Effector memory CD4-positive, alpha-beta T cell (primary cell): ENCODE results near the gene DAPK1.

Experiments used
- DNase-seq, 3 donors: peaks; one replicate each; pipeline ENCODE4 v3.0.0-alpha.2; 2020
- H3K27ac ChIP-seq: 2 replicates; pipeline ENCODE4 v1.7.0; 2013; ENCODE audit warnings: mild to moderate bottlenecking, low read length, moderate library complexity; ENCODE audit not compliant: insufficient read depth, poor library complexity, severe bottlenecking
- H3K27me3 ChIP-seq: replicated peaks from 2 replicates; pipeline ENCODE4 v1.7.0; 2013; ENCODE audit warnings: mild to moderate bottlenecking, low read length; ENCODE audit not compliant: insufficient read depth, control insufficient read depth, poor library complexity, severe bottlenecking
- H3K36me3 ChIP-seq: 2 replicates; pipeline ENCODE4 v1.7.0; 2013; ENCODE audit warnings: mild to moderate bottlenecking, low read length, moderate library complexity; ENCODE audit not compliant: control insufficient read depth, insufficient read depth
- H3K4me1 ChIP-seq: 2 replicates; pipeline ENCODE4 v1.7.0; 2013; ENCODE audit warnings: low read length, mild to moderate bottlenecking; ENCODE audit not compliant: control insufficient read depth, insufficient read depth, poor library complexity, severe bottlenecking
- H3K4me3 ChIP-seq: 2 replicates; pipeline ENCODE4 v1.7.0; 2013; ENCODE audit warnings: low read length, low read depth, mild to moderate bottlenecking; ENCODE audit not compliant: insufficient read depth, poor library complexity, severe bottlenecking
- H3K9me3 ChIP-seq: 2 replicates; pipeline ENCODE4 v1.7.0; 2013; ENCODE audit warnings: mild to moderate bottlenecking, low read length, moderate library complexity; ENCODE audit not compliant: control insufficient read depth

The DAPK1 gene

DNA sequence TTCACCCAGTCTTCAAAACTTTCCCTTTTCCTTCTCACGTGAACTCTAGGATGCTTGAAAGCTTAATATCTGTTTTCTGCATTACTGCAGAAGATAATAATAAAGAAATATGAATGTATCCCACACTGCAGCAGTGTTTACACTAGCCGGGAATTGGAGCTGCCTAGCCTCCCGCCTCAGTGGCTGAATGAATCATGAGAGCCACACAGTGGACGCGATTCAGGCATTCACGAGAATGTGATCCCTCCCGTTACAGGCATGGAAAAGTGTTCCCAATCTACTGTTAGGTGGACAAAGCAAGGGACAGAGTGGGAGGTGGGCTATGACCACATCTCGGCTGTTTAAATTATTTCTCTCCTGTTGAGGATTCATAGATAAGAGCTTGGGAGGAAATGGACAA is 158.8 kb downstream of the DAPK1 start:
- no peaks in the 10 kb centered on the region for H3K36me3 ChIP-seq
- no peaks in the 10 kb centered on the region for H3K9me3 ChIP-seq
- DNase-seq, result no peak
- H3K4me1 ChIP-seq, result no peaks in the 10 kb centered on the region
- no peak overlapping the region for H3K27ac ChIP-seq
- no peak overlapping the region for H3K4me3 ChIP-seq
- no peaks in the 10 kb centered on the region for H3K27me3 ChIP-seq

- DNase-seq, result no peak
- no peaks in the 10 kb centered on the region for H3K36me3 ChIP-seq
- no peaks in the 10 kb centered on the region for H3K4me1 ChIP-seq
- no peak overlapping the region for H3K27ac ChIP-seq
- H3K9me3 ChIP-seq, result no peaks in the 10 kb centered on the region
- no peaks in the 10 kb centered on the region for H3K27me3 ChIP-seq
- H3K4me3 ChIP-seq, result no peak overlapping the region
These were observed 159.5 kb downstream of the DAPK1 start for GRCh38 chr9:87657190-87657589.

DNA sequence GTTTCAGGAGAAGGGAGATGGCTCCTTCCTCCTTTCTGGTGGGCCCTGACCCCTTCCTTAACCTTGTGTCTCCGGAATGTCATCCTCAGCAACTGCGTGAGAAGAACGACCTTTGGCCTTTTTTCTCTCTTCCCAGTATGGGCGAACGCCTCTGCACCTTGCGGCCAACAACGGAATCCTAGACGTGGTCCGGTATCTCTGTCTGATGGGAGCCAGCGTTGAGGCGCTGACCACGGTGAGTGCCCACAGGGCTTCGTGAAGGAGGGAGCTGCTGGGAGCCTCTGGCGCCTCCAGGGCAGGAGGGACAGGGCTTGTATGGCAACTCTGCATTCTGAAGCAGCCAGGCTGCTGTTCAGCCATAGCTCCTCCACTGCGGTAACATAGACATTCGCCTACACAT is 160.2 kb downstream of the DAPK1 start:
- Histone ChIP-seq H3K27me3 (no peaks in the 10 kb centered on the region), H3K4me3 (no peak overlapping the region), H3K27ac (no peak overlapping the region), H3K4me1 (no peaks in the 10 kb centered on the region), H3K36me3 (no peaks in the 10 kb centered on the region), H3K9me3 (no peaks in the 10 kb centered on the region)
- DNase-seq, result no peak

GRCh38 chr9:87658511-87658910 is 160.8 kb downstream of the DAPK1 start:
- DNase-seq, result no peak
- Histone ChIP-seq H3K36me3 (no peaks in the 10 kb centered on the region), H3K4me3 (no peak overlapping the region), H3K9me3 (no peaks in the 10 kb centered on the region), H3K27me3 (no peaks in the 10 kb centered on the region), H3K4me1 (no peaks in the 10 kb centered on the region), H3K27ac (no peak overlapping the region)

DNA sequence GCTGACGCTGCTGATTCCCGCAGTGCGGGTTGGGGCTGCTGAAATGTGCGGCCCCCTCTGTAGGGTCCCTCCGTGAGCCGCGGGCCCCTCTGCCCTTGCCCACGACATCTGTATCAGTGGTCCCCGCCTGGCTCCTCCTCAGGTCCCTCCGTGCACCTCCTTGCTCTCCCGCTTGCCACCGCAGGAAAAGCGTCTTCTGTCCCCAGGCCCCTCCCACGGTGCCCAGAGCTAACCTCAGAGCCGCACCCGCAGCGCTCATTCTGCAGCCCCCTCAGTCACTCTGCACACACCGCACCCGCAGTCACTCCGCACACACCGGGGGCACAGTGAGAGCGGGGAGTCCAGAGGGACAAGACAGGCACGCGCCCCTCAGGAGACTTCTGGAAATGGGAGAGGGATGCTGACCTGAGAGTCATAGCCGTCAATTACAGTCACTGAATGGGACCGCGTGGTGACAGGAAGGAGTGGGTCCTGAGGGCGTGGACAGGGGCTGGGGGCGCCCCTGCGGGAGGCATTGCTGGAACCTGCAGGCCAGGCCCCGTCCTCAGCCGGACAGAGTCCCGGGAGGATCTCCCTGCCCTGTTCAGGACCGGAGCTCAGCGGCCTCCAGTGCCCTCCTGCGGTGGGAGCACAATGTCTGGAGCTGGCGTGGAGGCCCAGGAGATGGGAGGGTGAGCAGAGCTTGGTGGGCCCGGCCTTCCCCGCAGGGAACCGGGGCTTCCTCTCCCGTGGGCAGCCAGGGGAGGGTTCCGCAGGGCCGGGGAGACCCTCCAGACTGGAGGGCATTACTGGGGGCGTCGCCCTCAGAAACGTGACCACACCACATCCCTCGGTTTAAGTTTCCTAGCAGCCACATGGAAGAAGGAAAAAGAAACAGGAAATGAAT is 162.1 kb downstream of the DAPK1 start:
- Histone ChIP-seq H3K36me3 (no peaks in the 10 kb centered on the region), H3K27ac (no peak overlapping the region), H3K4me3 (no peak overlapping the region), H3K4me1 (no peaks in the 10 kb centered on the region), H3K27me3 (no peaks in the 10 kb centered on the region), H3K9me3 (no peaks in the 10 kb centered on the region)
- DNase-seq, result no peak

- Histone ChIP-seq H3K9me3 (no peaks in the 10 kb centered on the region), H3K36me3 (no peaks in the 10 kb centered on the region), H3K27me3 (no peaks in the 10 kb centered on the region), H3K4me3 (no peak overlapping the region), H3K27ac (no peak overlapping the region), H3K4me1 (no peaks in the 10 kb centered on the region)
- no peak for DNase-seq
These were observed 163.6 kb downstream of the DAPK1 start for GRCh38 chr9:87661241-87661640.

- Histone ChIP-seq H3K27ac (no peak overlapping the region), H3K36me3 (no peaks in the 10 kb centered on the region), H3K4me3 (no peak overlapping the region), H3K4me1 (no peaks in the 10 kb centered on the region), H3K9me3 (no peaks in the 10 kb centered on the region), H3K27me3 (no peaks in the 10 kb centered on the region)
- no peak for DNase-seq
These were observed 165.3 kb downstream of the DAPK1 start for GRCh38 chr9:87662808-87663528.

GRCh38 chr9:87663556-87663955 is 165.9 kb downstream of the DAPK1 start:
- no peaks in the 10 kb centered on the region for H3K9me3 ChIP-seq
- no peaks in the 10 kb centered on the region for H3K27me3 ChIP-seq
- no peak overlapping the region for H3K27ac ChIP-seq
- DNase-seq, result no peak
- H3K4me3 ChIP-seq, result no peak overlapping the region
- H3K36me3 ChIP-seq, result no peaks in the 10 kb centered on the region
- no peaks in the 10 kb centered on the region for H3K4me1 ChIP-seq

GRCh38 chr9:87664153-87665060 is 166.7 kb downstream of the DAPK1 start:
- no peaks in the 10 kb centered on the region for H3K9me3 ChIP-seq
- no peak for DNase-seq
- no peaks in the 10 kb centered on the region for H3K27me3 ChIP-seq
- H3K36me3 ChIP-seq, result no peaks in the 10 kb centered on the region
- H3K27ac ChIP-seq, result no peak overlapping the region
- no peak overlapping the region for H3K4me3 ChIP-seq
- no peaks in the 10 kb centered on the region for H3K4me1 ChIP-seq
